MCF 10A (cell line): ENCODE data around the gene UBQLN3. TPM values are rescaled to one million over a fixed set of nuclear protein-coding genes. Genes with fewer than 3 reads are reported as not detected.
A peak's percentile ranks its signal among the peaks of the same experiment; 100 is the strongest.

Experiments
- BruUV-seq: library from RNA; stranded (reverse); fragments of 400-500 nt; replicated peaks from 2 replicates; lab custom pipeline; 2021; lab: Mats Ljungman, UMichigan
- CTCF ChIA-PET: fragments of 300-600 bp; sonication (Branson Sonifier 250); formaldehyde crosslinking; extraction: SDS; loops from one replicate; lab custom pipeline; 2021; ENCODE audit warnings: antibody characterized with exemption, inconsistent platforms; lab: Yijun Ruan, JAX
- POLR2A ChIA-PET: fragments of 300-600, 350-650 bp; sonication (Branson Sonifier 250); formaldehyde crosslinking; extraction: SDS; loops from one replicate; lab custom pipeline; 2020; ENCODE audit warnings: antibody characterized with exemption, inconsistent platforms; lab: Yijun Ruan, JAX
- DNase-seq: peaks from one replicate; pipeline ENCODE4 v3.0.0-alpha.2; 2018; ENCODE audit not compliant: unreplicated experiment
- H3K27ac Mint-ChIP-seq: one replicate; pipeline ENCODE4 v1.8.0; 2022; ENCODE audit warnings: mild to moderate bottlenecking, low read depth, mixed read lengths; ENCODE audit not compliant: unreplicated experiment
- H3K27me3 Mint-ChIP-seq: one replicate; pipeline ENCODE4 v1.8.0; 2022; ENCODE audit warnings: mixed read lengths; ENCODE audit not compliant: insufficient read depth, unreplicated experiment
- H3K36me3 Mint-ChIP-seq: one replicate; pipeline ENCODE4 v1.8.0; 2022; ENCODE audit warnings: mild to moderate bottlenecking, moderate library complexity, mixed read lengths; ENCODE audit not compliant: insufficient read depth, unreplicated experiment
- H3K4me1 Mint-ChIP-seq: one replicate; pipeline ENCODE4 v1.8.0; 2022; ENCODE audit warnings: mixed read lengths; ENCODE audit not compliant: insufficient read depth, unreplicated experiment
- H3K4me3 Mint-ChIP-seq: one replicate; pipeline ENCODE4 v1.8.0; 2022; ENCODE audit warnings: mild to moderate bottlenecking, moderate library complexity, mixed read lengths; ENCODE audit not compliant: unreplicated experiment
- H3K9me3 Mint-ChIP-seq: one replicate; pipeline ENCODE4 v1.8.0; 2022; ENCODE audit warnings: mixed read lengths; ENCODE audit not compliant: unreplicated experiment
- intact Hi-C: fragments of 100-400 bp; cut with micrococcal nuclease; formaldehyde crosslinking; loops from 2 replicates; pipeline ENCODE4 v1.14.1; 2022
- total RNA-seq: library from RNA; stranded (reverse); gene quantifications from 2 replicates; pipeline ENCODE4 v1.2.3, GENCODE V29; 2022
- TF ChIP-seq, protein P1 (sequence below): fragments of 200-600 bp; IDR thresholded peaks from one replicate; pipeline ENCODE4 v1.8.0; 2022; ENCODE audit warnings: antibody characterized with exemption, mild to moderate bottlenecking; ENCODE audit not compliant: unreplicated experiment

Gene UBQLN3
- total RNA-seq, 1 experiment from 2014 or later: not detected

DNA sequence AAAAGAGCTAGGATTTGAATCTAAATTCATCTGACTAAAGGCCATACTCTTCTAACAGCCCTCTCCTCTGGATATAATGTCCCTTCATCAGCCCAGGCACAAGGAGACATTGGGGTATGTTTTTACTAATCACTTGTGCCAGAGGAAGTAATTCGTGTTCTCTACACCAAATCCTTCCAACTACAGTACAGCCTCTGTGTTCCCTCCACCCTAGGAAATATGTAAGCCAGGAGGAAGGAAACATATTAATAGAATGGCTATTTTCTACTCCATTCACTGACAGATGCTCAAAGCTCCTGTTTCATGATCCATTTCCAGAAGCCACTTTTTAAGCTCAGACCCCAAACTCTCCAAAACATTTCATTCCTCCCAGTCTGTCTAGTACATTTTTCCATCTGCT lies 18.7 kb upstream of the UBQLN3 start:
- H3K27ac Mint-ChIP-seq: no peak overlapping the region
- H3K4me1 Mint-ChIP-seq: no peaks in the 10 kb centered on the region
- TF ChIP-seq, protein P1, sequence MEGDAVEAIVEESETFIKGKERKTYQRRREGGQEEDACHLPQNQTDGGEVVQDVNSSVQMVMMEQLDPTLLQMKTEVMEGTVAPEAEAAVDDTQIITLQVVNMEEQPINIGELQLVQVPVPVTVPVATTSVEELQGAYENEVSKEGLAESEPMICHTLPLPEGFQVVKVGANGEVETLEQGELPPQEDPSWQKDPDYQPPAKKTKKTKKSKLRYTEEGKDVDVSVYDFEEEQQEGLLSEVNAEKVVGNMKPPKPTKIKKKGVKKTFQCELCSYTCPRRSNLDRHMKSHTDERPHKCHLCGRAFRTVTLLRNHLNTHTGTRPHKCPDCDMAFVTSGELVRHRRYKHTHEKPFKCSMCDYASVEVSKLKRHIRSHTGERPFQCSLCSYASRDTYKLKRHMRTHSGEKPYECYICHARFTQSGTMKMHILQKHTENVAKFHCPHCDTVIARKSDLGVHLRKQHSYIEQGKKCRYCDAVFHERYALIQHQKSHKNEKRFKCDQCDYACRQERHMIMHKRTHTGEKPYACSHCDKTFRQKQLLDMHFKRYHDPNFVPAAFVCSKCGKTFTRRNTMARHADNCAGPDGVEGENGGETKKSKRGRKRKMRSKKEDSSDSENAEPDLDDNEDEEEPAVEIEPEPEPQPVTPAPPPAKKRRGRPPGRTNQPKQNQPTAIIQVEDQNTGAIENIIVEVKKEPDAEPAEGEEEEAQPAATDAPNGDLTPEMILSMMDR: no peak
- H3K4me3 Mint-ChIP-seq: no peak overlapping the region
- DNase-seq: no peak
- CTCF ChIA-PET: no interaction called here
- H3K27me3 Mint-ChIP-seq: peaks cover 64% of the 10 kb centered on the region
- H3K36me3 Mint-ChIP-seq: no peaks in the 10 kb centered on the region
- no peaks in the 10 kb centered on the region for H3K9me3 Mint-ChIP-seq
- POLR2A ChIA-PET: no interaction called here
- no TSS peak for BruUV-seq
- intact Hi-C loops: no loop called here

DNA sequence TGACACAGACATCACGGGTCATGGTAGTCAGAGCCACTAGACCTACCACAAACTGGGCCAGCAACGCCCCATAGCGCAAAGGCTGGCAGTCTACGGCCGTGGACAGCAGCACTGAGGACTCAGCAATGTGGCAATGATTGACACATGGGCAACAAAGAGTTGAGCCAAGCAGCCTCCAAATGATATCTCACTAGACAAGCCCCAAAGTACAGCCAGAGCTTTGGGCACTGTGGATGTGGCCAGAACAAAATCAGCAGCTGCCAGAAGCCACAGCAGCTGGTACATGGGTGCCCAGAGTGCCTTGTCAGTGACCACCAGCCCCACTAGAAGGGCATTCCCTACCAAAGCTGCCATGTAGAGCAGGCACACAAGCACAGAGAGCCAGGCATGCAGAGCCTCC lies 18.0 kb upstream of the UBQLN3 start:
- Mint-ChIP-seq H3K27me3 (peaks cover 64% of the 10 kb centered on the region), H3K4me1 (no peaks in the 10 kb centered on the region), H3K4me3 (no peak overlapping the region), H3K27ac (no peak overlapping the region), H3K36me3 (no peaks in the 10 kb centered on the region), H3K9me3 (no peaks in the 10 kb centered on the region)
- CTCF ChIA-PET: no interaction called here
- intact Hi-C loops: no loop called here
- POLR2A ChIA-PET: no interaction called here
- DNase-seq: no peak
- TF ChIP-seq, protein P1: no peak
- BruUV-seq: no TSS peak

DNA sequence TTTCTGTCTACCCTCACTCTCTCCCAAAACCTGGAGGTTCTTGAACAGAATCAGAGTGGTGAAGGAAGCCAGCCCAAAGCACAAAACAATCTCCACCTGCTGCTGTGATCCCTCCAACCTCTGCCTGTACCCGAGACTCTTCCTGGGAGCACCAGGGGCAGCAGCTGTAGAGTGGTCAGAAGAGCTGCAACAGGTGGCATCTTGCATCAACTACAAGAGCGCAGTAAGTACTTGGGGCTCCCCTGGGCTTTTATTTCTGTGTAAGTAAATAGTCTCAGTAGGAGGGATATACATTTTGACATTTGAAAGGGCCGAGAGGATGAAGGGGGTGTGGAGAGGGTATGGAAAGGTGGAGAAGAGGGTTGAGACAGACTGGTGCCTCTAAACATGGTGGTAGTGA lies 15.0 kb upstream of the UBQLN3 start:
- CTCF ChIA-PET: no interaction called here
- no peak overlapping the region for H3K27ac Mint-ChIP-seq
- no peaks in the 10 kb centered on the region for H3K4me1 Mint-ChIP-seq

DNA sequence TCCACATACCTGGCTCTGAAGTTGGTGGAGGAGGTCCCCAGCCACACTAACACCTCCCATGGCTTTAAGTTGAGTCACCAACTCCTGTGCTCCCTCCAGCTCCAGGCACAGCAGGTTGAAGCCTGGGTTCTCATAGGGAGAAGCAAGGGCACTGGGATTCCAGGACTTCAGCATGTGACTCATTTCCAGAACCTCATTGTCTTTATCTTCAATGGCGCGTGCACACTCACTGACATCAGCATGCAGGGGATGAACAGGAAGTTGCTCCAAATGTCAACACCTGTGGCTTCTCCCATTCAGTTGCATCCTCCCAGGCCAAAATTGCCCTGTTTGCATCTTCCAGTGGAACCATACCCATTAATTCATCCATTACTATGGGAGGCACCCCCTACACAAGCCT lies 12.6 kb upstream of the UBQLN3 start:
- Mint-ChIP-seq H3K36me3 (no peaks in the 10 kb centered on the region), H3K27me3 (peaks cover 31% of the 10 kb centered on the region), H3K9me3 (no peaks in the 10 kb centered on the region), H3K4me3 (no peak overlapping the region), H3K4me1 (no peaks in the 10 kb centered on the region), H3K27ac (no peak overlapping the region)
- DNase-seq: peak; percentile 11
- POLR2A ChIA-PET: no interaction called here
- CTCF ChIA-PET: interaction anchor here (0.6 kb wide), 1 partner anchor 180 kb away, joined by 3 read pairs; no protein-coding TSS in a partner anchor
- no TSS peak for BruUV-seq
- TF ChIP-seq, protein P1: no peak
- intact Hi-C loops: no loop called here

More for the DNA sequence above, 15.0 kb upstream of the UBQLN3 start:
- peaks cover 42% of the 10 kb centered on the region for H3K27me3 Mint-ChIP-seq
- BruUV-seq: no TSS peak
- H3K36me3 Mint-ChIP-seq: no peaks in the 10 kb centered on the region
- DNase-seq: no peak
- no peak overlapping the region for H3K4me3 Mint-ChIP-seq
- TF ChIP-seq, protein P1: no peak
- POLR2A ChIA-PET: no interaction called here
- no peaks in the 10 kb centered on the region for H3K9me3 Mint-ChIP-seq
- intact Hi-C loops: no loop called here
